ENCODE results near the gene BTG3.

GRCh38 chr21:17644186-17644585 lies 31.5 kb upstream of the BTG3 start:
- TF ChIP-seq CTCF (IDR thresholded peaks at IDR 0.05; ENCODE audit: low read depth, low read length), result no peak
- TF ChIP-seq EZH2phosphoT487 (IDR thresholded peaks at IDR 0.05; ENCODE audit: low read depth), result no peak

Measured in OCI-LY3 (cell line).